Natural killer cell (primary cell): Measurements from ENCODE around the gene MYDGF. TPM values are rescaled to one million over a fixed set of nuclear protein-coding genes. Genes with fewer than 3 reads are reported as not detected.

Source experiments
- ATAC-seq, 3 donors: fragments of 150-1000 bp in 2 of 3; fragments of 200-7000 bp in 1 of 3; cut with Tn5 transposase; 1 replicate in 1 of 3; 2 replicates in 2 of 3; pipeline ENCODE4 v1.10.0; 2021; ENCODE audit warnings: mild to moderate bottlenecking in 2 of 3, moderate library complexity in 2 of 3
- DNase-seq, 2 donors: peaks; one replicate each; pipeline versions ENCODE4 v3.0.0 to v3.0.0-alpha.2; 2013 to 2021; ENCODE audit warnings: mixed read lengths in 1 of 2
- H3K27ac ChIP-seq: one replicate; pipeline ENCODE4 v1.5.1; 2013; ENCODE audit warnings: mild to moderate bottlenecking, low read length
- H3K27me3 ChIP-seq: one replicate; pipeline ENCODE4 v1.6.1; 2013; ENCODE audit warnings: low read length; ENCODE audit not compliant: control insufficient read depth, insufficient read depth
- H3K36me3 ChIP-seq: one replicate; pipeline ENCODE4 v1.6.1; 2013; ENCODE audit warnings: low read length; ENCODE audit not compliant: control insufficient read depth, insufficient read depth
- H3K4me1 ChIP-seq: one replicate; pipeline ENCODE4 v1.6.1; 2013; ENCODE audit warnings: low read length; ENCODE audit not compliant: control insufficient read depth, insufficient read depth
- H3K4me3 ChIP-seq: one replicate; pipeline ENCODE4 v1.5.1; 2013; ENCODE audit warnings: low read length
- H3K9me3 ChIP-seq: one replicate; pipeline ENCODE4 v1.6.1; 2013; ENCODE audit warnings: low read length; ENCODE audit not compliant: control insufficient read depth, insufficient read depth
- H3K27ac Mint-ChIP-seq, 2 donors: one replicate each; pipeline ENCODE4 v1.8.0; 2022; ENCODE audit warnings: mild to moderate bottlenecking in 2 of 2, mixed read lengths in 2 of 2, moderate library complexity in 1 of 2
- H3K27me3 Mint-ChIP-seq, 2 donors: one replicate each; pipeline ENCODE4 v1.8.0; 2022; ENCODE audit warnings: low read depth in 2 of 2, mixed read lengths in 2 of 2
- H3K36me3 Mint-ChIP-seq: one replicate; pipeline ENCODE4 v1.8.0; 2022; ENCODE audit warnings: mixed read lengths
- H3K4me1 Mint-ChIP-seq, 2 donors: one replicate each; pipeline ENCODE4 v1.8.0; 2022; ENCODE audit warnings: mixed read lengths in 2 of 2
- H3K4me3 Mint-ChIP-seq: one replicate; pipeline ENCODE4 v1.8.0; 2022; ENCODE audit warnings: mild to moderate bottlenecking, moderate library complexity, mixed read lengths
- H3K9me3 Mint-ChIP-seq, 2 donors: one replicate each; pipeline ENCODE4 v1.8.0; 2022; ENCODE audit warnings: mixed read lengths in 2 of 2
- WGBS: methylation state at CpG from one replicate; pipeline ENCODE4 v1.1.7; 2013; ENCODE audit warnings: missing lambda C conversion rate; ENCODE audit not compliant: insufficient coverage; 5-methylcytosine and 5-hydroxymethylcytosine counted together
- intact Hi-C: fragments of 100-400 bp; cut with micrococcal nuclease; formaldehyde crosslinking; loops from one replicate; pipeline ENCODE4 v1.14.2; 2022
- total RNA-seq, 4 donors: library from RNA; stranded (reverse); fragments of 120-200 nt in 1 of 4; gene quantifications; one replicate each; pipeline versions ENCODE4 v1.2.3 to v1.2.4, GENCODE V29; 2013 to 2022
- TF ChIP-seq, protein P1 (sequence below): fragments of 200-600 bp; IDR thresholded peaks from one replicate; pipeline ENCODE4 v1.8.0; 2022; ENCODE audit warnings: antibody characterized with exemption

Gene MYDGF
- total RNA-seq, 3 donors from 2014 or later (not counting 1 experiment from before 2014, with no cell fraction given) = 36.9 to 41.8 (median 37.2) TPM

DNA sequence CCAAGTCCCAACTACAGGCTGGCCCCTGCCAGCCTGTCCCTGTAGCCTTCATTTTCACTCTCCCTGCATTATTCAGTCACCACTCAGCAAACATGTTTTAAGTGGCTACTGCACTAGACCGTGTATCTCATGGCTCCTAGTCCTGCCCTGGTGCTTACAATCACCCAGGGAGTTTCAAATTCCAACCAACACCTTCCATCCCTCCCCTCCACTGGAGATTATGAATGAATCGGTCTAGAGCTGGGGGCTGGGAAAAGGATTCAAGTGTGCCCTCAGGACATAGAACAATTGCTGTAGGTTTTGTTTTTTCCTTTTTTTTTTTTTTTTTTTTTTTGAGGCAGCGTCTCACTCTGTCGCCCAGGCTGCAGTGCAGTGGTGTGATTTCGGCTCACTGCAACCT is 45.8 kb downstream of the MYDGF start:
- H3K27me3 Mint-ChIP-seq = peaks cover 0 to 14% of the 10 kb centered on the region in 2 donors
- no peaks in the 10 kb centered on the region for H3K9me3 Mint-ChIP-seq
- no peaks in the 10 kb centered on the region for H3K9me3 ChIP-seq
- H3K27me3 ChIP-seq = no peaks in the 10 kb centered on the region
- 85% methylated on average over 4 of the region's 5 CpGs for WGBS
- TF ChIP-seq, protein P1, sequence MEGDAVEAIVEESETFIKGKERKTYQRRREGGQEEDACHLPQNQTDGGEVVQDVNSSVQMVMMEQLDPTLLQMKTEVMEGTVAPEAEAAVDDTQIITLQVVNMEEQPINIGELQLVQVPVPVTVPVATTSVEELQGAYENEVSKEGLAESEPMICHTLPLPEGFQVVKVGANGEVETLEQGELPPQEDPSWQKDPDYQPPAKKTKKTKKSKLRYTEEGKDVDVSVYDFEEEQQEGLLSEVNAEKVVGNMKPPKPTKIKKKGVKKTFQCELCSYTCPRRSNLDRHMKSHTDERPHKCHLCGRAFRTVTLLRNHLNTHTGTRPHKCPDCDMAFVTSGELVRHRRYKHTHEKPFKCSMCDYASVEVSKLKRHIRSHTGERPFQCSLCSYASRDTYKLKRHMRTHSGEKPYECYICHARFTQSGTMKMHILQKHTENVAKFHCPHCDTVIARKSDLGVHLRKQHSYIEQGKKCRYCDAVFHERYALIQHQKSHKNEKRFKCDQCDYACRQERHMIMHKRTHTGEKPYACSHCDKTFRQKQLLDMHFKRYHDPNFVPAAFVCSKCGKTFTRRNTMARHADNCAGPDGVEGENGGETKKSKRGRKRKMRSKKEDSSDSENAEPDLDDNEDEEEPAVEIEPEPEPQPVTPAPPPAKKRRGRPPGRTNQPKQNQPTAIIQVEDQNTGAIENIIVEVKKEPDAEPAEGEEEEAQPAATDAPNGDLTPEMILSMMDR = no peak
- no peak overlapping the region for H3K4me3 ChIP-seq
- H3K4me3 Mint-ChIP-seq = no peak overlapping the region
- DNase-seq (no peak), ATAC-seq (no peak)
- intact Hi-C loops = no loop called here
- no peaks in the 10 kb centered on the region for H3K36me3 Mint-ChIP-seq
- H3K27ac Mint-ChIP-seq = no peak overlapping the region
- no peak overlapping the region for H3K27ac ChIP-seq
- H3K36me3 ChIP-seq = no peaks in the 10 kb centered on the region
- H3K4me1 ChIP-seq = no peaks in the 10 kb centered on the region
- no peaks in the 10 kb centered on the region for H3K4me1 Mint-ChIP-seq

DNA sequence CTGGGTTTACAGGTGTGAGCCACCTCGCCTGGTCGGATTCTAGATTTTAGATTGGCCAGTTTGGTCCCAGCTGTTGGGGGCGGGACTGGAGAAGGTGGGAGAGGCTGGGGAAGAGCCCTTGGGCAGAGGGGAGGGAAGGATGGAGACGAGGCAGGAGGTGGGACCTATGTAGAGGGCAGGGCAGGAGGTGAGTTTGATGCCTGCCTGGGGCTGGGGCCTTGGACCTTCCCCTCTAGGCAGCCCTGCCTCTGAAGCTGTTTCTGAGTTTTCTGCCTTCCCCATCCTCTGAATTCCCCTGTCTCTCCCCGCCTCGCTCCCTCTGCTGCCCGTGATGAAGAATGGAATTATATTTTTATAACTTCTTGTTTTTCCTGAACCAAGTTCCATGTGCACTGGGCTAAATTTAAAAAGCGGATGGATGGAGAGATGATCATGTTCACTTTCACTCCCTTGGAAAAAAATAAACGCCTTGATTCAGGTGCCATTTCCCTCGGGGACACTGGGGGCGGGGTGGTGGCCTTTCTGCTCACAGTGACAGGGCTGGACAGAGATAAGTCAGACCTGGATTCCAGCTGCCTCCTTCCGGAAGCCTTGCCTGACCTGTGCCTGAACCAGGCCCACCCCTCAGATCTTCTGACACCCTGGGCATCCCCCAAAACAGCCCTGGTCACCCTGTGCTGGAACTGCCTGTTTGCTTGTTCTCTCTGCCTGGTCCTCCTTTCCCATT is 47.3 kb downstream of the MYDGF start:
- 67% methylated on average over 10 of the region's 12 CpGs for WGBS
- no peak overlapping the region for H3K4me3 ChIP-seq
- TF ChIP-seq, protein P1 = no peak
- H3K27ac ChIP-seq = no peak overlapping the region
- Mint-ChIP-seq H3K36me3 (no peaks in the 10 kb centered on the region), H3K9me3 (no peaks in the 10 kb centered on the region), H3K4me1 (no peaks in the 10 kb centered on the region), H3K4me3 (no peak overlapping the region), H3K27me3 (peaks cover 0 to 13% of the 10 kb centered on the region in 2 donors), H3K27ac (no peak overlapping the region)
- H3K36me3 ChIP-seq = no peaks in the 10 kb centered on the region
- intact Hi-C loops = no loop called here
- H3K9me3 ChIP-seq = no peaks in the 10 kb centered on the region
- no peaks in the 10 kb centered on the region for H3K4me1 ChIP-seq
- DNase-seq = no peak
- no peaks in the 10 kb centered on the region for H3K27me3 ChIP-seq
- ATAC-seq = no peak

DNA sequence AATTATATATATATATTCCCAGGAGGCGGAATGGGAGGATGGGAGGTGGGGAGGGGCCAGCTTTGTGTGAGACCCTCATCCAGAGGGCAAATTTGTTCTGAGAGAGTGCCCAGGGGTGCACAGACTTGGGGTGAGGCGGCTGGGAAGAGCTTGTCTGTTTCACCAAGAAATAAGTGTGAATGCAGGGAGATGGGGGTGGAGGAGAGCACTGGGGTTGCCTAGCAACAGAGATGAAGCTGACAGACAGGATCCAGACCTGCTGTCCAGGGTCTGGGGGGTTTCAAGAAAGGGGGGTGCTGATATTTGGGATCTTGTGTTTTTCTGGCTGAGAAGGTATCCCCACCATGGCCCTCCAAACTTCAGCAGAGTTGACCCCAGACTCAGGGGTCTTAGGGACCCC is 49.5 kb downstream of the MYDGF start:
- H3K4me3 ChIP-seq = no peak overlapping the region
- no peaks in the 10 kb centered on the region for H3K4me1 ChIP-seq
- Mint-ChIP-seq H3K36me3 (no peaks in the 10 kb centered on the region), H3K9me3 (no peaks in the 10 kb centered on the region), H3K4me1 (no peaks in the 10 kb centered on the region), H3K27ac (no peak overlapping the region), H3K4me3 (no peak overlapping the region), H3K27me3 (peaks cover 0 to 17% of the 10 kb centered on the region in 2 donors)
- no peaks in the 10 kb centered on the region for H3K27me3 ChIP-seq
- H3K27ac ChIP-seq = no peak overlapping the region
- TF ChIP-seq, protein P1 = no peak
- no peak for DNase-seq
- intact Hi-C loops = no loop called here
- WGBS = 84% methylated on average over 2 of the region's 2 CpGs
- H3K9me3 ChIP-seq = no peaks in the 10 kb centered on the region
- H3K36me3 ChIP-seq = no peaks in the 10 kb centered on the region
- no peak for ATAC-seq
